Muscle layer of duodenum (tissue), 2 donors: ENCODE data around the gene CUL4B.
"Not testable (repeated sequence)": the region's sequence is repeated elsewhere in the genome, so short reads cannot be mapped to it uniquely, and the experiment has no call there.

Experiments used
- H3K27ac ChIP-seq: one replicate; pipeline ENCODE4 v1.7.0; 2013; ENCODE audit warnings: mild to moderate bottlenecking, low read length
- H3K27me3 ChIP-seq: one replicate; pipeline ENCODE4 v1.7.0; 2013; ENCODE audit warnings: low read depth, mild to moderate bottlenecking, control low read depth, low read length
- H3K36me3 ChIP-seq, 2 donors: one replicate each; pipeline ENCODE4 v1.7.0; 2013; ENCODE audit warnings: low read length in 2 of 2, control low read depth in 1 of 2, mild to moderate bottlenecking in 1 of 2; ENCODE audit not compliant: insufficient read depth in 2 of 2, control insufficient read depth in 1 of 2
- H3K4me1 ChIP-seq, 2 donors: one replicate each; pipeline ENCODE4 v1.7.0; 2013; ENCODE audit warnings: low read length in 2 of 2, mild to moderate bottlenecking in 2 of 2, control low read depth in 1 of 2, moderate library complexity in 1 of 2; ENCODE audit not compliant: insufficient read depth in 2 of 2, control insufficient read depth in 1 of 2
- H3K4me3 ChIP-seq, 2 donors: one replicate each; pipeline ENCODE4 v1.7.0; 2013; ENCODE audit warnings: low read length in 2 of 2, low read depth in 1 of 2, mild to moderate bottlenecking in 1 of 2
- H3K9me3 ChIP-seq, 2 donors: one replicate each; pipeline ENCODE4 v1.7.0; 2013; ENCODE audit warnings: low read length in 2 of 2, control low read depth in 1 of 2, mild to moderate bottlenecking in 1 of 2; ENCODE audit not compliant: control insufficient read depth in 1 of 2
- donor health status: healthy.

CUL4B gene

GRCh38 chrX:120514236-120514635 lies 46.5 kb downstream of the CUL4B start:
- H3K27ac ChIP-seq: no peak overlapping the region
- no peaks in the 10 kb centered on the region for H3K27me3 ChIP-seq
- H3K4me3 ChIP-seq: no peak overlapping the region
- H3K4me1 ChIP-seq: no peaks in the 10 kb centered on the region
- no peaks in the 10 kb centered on the region for H3K9me3 ChIP-seq
- H3K36me3 ChIP-seq: no peaks in the 10 kb centered on the region

- peak overlapping the region; percentile 4 for H3K27ac ChIP-seq
- H3K4me1 ChIP-seq: no peaks in the 10 kb centered on the region
- no peaks in the 10 kb centered on the region for H3K36me3 ChIP-seq
- H3K27me3 ChIP-seq: no peaks in the 10 kb centered on the region
- H3K4me3 ChIP-seq: no peak overlapping the region
- no peaks in the 10 kb centered on the region for H3K9me3 ChIP-seq
These were observed 48.1 kb downstream of the CUL4B start for GRCh38 chrX:120512627-120513026.

- H3K27ac ChIP-seq: peak overlapping the region; percentile 4
These were observed 48.5 kb downstream of the CUL4B start for GRCh38 chrX:120512222-120512621.

GRCh38 chrX:120504569-120504968 lies 56.2 kb downstream of the CUL4B start:
- H3K4me1 ChIP-seq: no peaks in the 10 kb centered on the region
- H3K27ac ChIP-seq: no peak overlapping the region
- no peak overlapping the region for H3K4me3 ChIP-seq
- H3K9me3 ChIP-seq: no peaks in the 10 kb centered on the region
- no peaks in the 10 kb centered on the region for H3K36me3 ChIP-seq
- H3K27me3 ChIP-seq: no peaks in the 10 kb centered on the region

More at GRCh38 chrX:120512222-120512621, 48.5 kb downstream of the CUL4B start:
- no peak overlapping the region for H3K4me3 ChIP-seq
- no peaks in the 10 kb centered on the region for H3K27me3 ChIP-seq
- H3K36me3 ChIP-seq: no peaks in the 10 kb centered on the region
- no peaks in the 10 kb centered on the region for H3K9me3 ChIP-seq
- H3K4me1 ChIP-seq: no peaks in the 10 kb centered on the region

GRCh38 chrX:120499301-120500072 lies 61.3 kb downstream of the CUL4B start:
- no peak overlapping the region for H3K4me3 ChIP-seq

GRCh38 chrX:120490119-120490518 lies 70.6 kb downstream of the CUL4B start:
- H3K36me3 ChIP-seq, H3K27me3 ChIP-seq, H3K4me1 ChIP-seq, H3K4me3 ChIP-seq, H3K9me3 ChIP-seq, H3K27ac ChIP-seq: not testable (repeated sequence)

More at GRCh38 chrX:120499301-120500072, 61.3 kb downstream of the CUL4B start:
- Histone ChIP-seq H3K27me3 (no peaks in the 10 kb centered on the region), H3K36me3 (no peaks in the 10 kb centered on the region), H3K27ac (no peak overlapping the region), H3K4me1 (no peaks in the 10 kb centered on the region), H3K9me3 (no peaks in the 10 kb centered on the region)

GRCh38 chrX:120486786-120487185 lies 74.0 kb downstream of the CUL4B start:
- no peaks in the 10 kb centered on the region for H3K27me3 ChIP-seq
- H3K27ac ChIP-seq: no peak overlapping the region
- no peak overlapping the region for H3K4me3 ChIP-seq
- no peaks in the 10 kb centered on the region for H3K9me3 ChIP-seq
- no peaks in the 10 kb centered on the region for H3K36me3 ChIP-seq
- no peaks in the 10 kb centered on the region for H3K4me1 ChIP-seq

GRCh38 chrX:120485638-120486520 lies 74.9 kb downstream of the CUL4B start:
- H3K36me3 ChIP-seq: no peaks in the 10 kb centered on the region
- no peaks in the 10 kb centered on the region for H3K4me1 ChIP-seq
- H3K27me3 ChIP-seq: no peaks in the 10 kb centered on the region
- H3K9me3 ChIP-seq: no peaks in the 10 kb centered on the region
- H3K27ac ChIP-seq: peak overlapping the region; percentile 82
- peak overlapping the region; percentile 58 to 63 for H3K4me3 ChIP-seq

GRCh38 chrX:120485315-120485637 lies 75.5 kb downstream of the CUL4B start:
- Histone ChIP-seq H3K9me3 (no peaks in the 10 kb centered on the region), H3K27ac (peak overlapping the region; percentile 82), H3K4me1 (no peaks in the 10 kb centered on the region), H3K27me3 (no peaks in the 10 kb centered on the region), H3K4me3 (peak overlapping the region; percentile 58 to 63), H3K36me3 (no peaks in the 10 kb centered on the region)

GRCh38 chrX:120477453-120477852 lies 83.3 kb downstream of the CUL4B start:
- no peak overlapping the region for H3K4me3 ChIP-seq
- no peaks in the 10 kb centered on the region for H3K36me3 ChIP-seq
- no peaks in the 10 kb centered on the region for H3K4me1 ChIP-seq
- no peaks in the 10 kb centered on the region for H3K9me3 ChIP-seq
- no peaks in the 10 kb centered on the region for H3K27me3 ChIP-seq
- no peak overlapping the region for H3K27ac ChIP-seq

GRCh38 chrX:120476714-120477113 lies 84.0 kb downstream of the CUL4B start:
- H3K4me1 ChIP-seq: no peaks in the 10 kb centered on the region
- H3K27ac ChIP-seq: no peak overlapping the region
- H3K27me3 ChIP-seq: no peaks in the 10 kb centered on the region
- H3K4me3 ChIP-seq: no peak overlapping the region
- H3K36me3 ChIP-seq: no peaks in the 10 kb centered on the region
- H3K9me3 ChIP-seq: no peaks in the 10 kb centered on the region
